ENCODE results near the gene ADARB1.

ADARB1 gene

GRCh38 chr21:45064618-45065399 is 9.6 kb upstream of the ADARB1 start:
- H3K4me3 ChIP-seq (replicated peaks; ENCODE audit: low read depth, low read length), result no peak overlapping the region
- no peak for DNase-seq (ENCODE audit: low read depth)
- no peak for TF ChIP-seq CTCF (IDR thresholded peaks at IDR 0.05; ENCODE audit: low read length, missing control alignments)

- no peak for DNase-seq (ENCODE audit: low read depth)
- no peak overlapping the region for H3K4me3 ChIP-seq (replicated peaks; ENCODE audit: low read depth, low read length)
- no peak for TF ChIP-seq CTCF (IDR thresholded peaks at IDR 0.05; ENCODE audit: low read length, missing control alignments)
Measured at GRCh38 chr21:45067462-45068285, 6.7 kb upstream of the ADARB1 start.

GRCh38 chr21:45069085-45069484 is 5.3 kb upstream of the ADARB1 start:
- no peak for TF ChIP-seq CTCF (IDR thresholded peaks at IDR 0.05; ENCODE audit: low read length, missing control alignments)
- DNase-seq (ENCODE audit: low read depth), result no peak
- H3K4me3 ChIP-seq (replicated peaks; ENCODE audit: low read depth, low read length), result no peak overlapping the region

- no peak for DNase-seq (ENCODE audit: low read depth)
- no peak for TF ChIP-seq CTCF (IDR thresholded peaks at IDR 0.05; ENCODE audit: low read length, missing control alignments)
Measured at GRCh38 chr21:45069711-45070110, 4.7 kb upstream of the ADARB1 start.

GRCh38 chr21:45071078-45071873 is 3.1 kb upstream of the ADARB1 start:
- TF ChIP-seq CTCF (IDR thresholded peaks at IDR 0.05; ENCODE audit: low read length, missing control alignments), result no peak
- H3K4me3 ChIP-seq (replicated peaks; ENCODE audit: low read depth, low read length), result no peak overlapping the region
- no peak for DNase-seq (ENCODE audit: low read depth)

More at GRCh38 chr21:45069711-45070110, 4.7 kb upstream of the ADARB1 start:
- H3K4me3 ChIP-seq (replicated peaks; ENCODE audit: low read depth, low read length), result no peak overlapping the region

GRCh38 chr21:45071874-45072737 is 2.3 kb upstream of the ADARB1 start:
- no peak for DNase-seq (ENCODE audit: low read depth)
- no peak overlapping the region for H3K4me3 ChIP-seq (replicated peaks; ENCODE audit: low read depth, low read length)
- no peak for TF ChIP-seq CTCF (IDR thresholded peaks at IDR 0.05; ENCODE audit: low read length, missing control alignments)
